CD8-positive, alpha-beta memory T cell (primary cell): ENCODE results near the gene AGAP2. TPM values are rescaled to one million over a fixed set of nuclear protein-coding genes. Genes with fewer than 3 reads are reported as not detected.
"Not testable (repeated sequence)": the region's sequence is repeated elsewhere in the genome, so short reads cannot be mapped to it uniquely, and the experiment has no call there.

Experiments used
- CTCF ChIA-PET: fragments of 350-600 bp; sonication (Branson Sonifier 250); formaldehyde crosslinking; loops from one replicate; lab custom pipeline; 2021; ENCODE audit warnings: antibody characterized with exemption; lab: Charles Lee
- POLR2A ChIA-PET: fragments of 350-600 bp; sonication (Branson Sonifier 250); formaldehyde crosslinking; loops from one replicate; lab custom pipeline; 2021; ENCODE audit warnings: antibody characterized with exemption; lab: Charles Lee
- DNase-seq, 5 donors: peaks; one replicate each; pipeline versions ENCODE4 v3.0.0 to v3.0.0-alpha.2; 2020 to 2022; ENCODE audit warnings: mixed read lengths in 1 of 5
- H3K27ac ChIP-seq: one replicate; pipeline ENCODE4 v1.7.0; 2013; ENCODE audit warnings: low read depth, mild to moderate bottlenecking, low read length, moderate library complexity
- H3K27me3 ChIP-seq: 2 replicates; pipeline ENCODE4 v1.7.0; 2013; ENCODE audit warnings: low read length, mild to moderate bottlenecking; ENCODE audit not compliant: insufficient read depth, poor library complexity, severe bottlenecking
- H3K36me3 ChIP-seq: 2 replicates; pipeline ENCODE4 v1.7.0; 2013; ENCODE audit warnings: mild to moderate bottlenecking, low read length, moderate library complexity; ENCODE audit not compliant: insufficient read depth
- H3K4me1 ChIP-seq: 2 replicates; pipeline ENCODE4 v1.7.0; 2013; ENCODE audit warnings: mild to moderate bottlenecking, low read length, moderate library complexity; ENCODE audit not compliant: insufficient read depth
- H3K4me3 ChIP-seq: 2 replicates; pipeline ENCODE4 v1.7.0; 2013; ENCODE audit warnings: mild to moderate bottlenecking, low read length
- H3K9me3 ChIP-seq: 2 replicates; pipeline ENCODE4 v1.7.0; 2013; ENCODE audit warnings: mild to moderate bottlenecking, low read length
- H3K27ac Mint-ChIP-seq, 8 donors: one replicate each; pipeline ENCODE4 v1.8.0; 2020 to 2021; ENCODE audit warnings: mixed read lengths in 8 of 8, mild to moderate bottlenecking in 6 of 8, inconsistent platforms in 3 of 8, moderate library complexity in 3 of 8
- H3K27me3 Mint-ChIP-seq, 2 donors: one replicate each; pipeline ENCODE4 v1.8.0; 2020 to 2021; ENCODE audit warnings: mixed read lengths in 2 of 2, mild to moderate bottlenecking in 1 of 2, moderate library complexity in 1 of 2
- H3K36me3 Mint-ChIP-seq, 3 donors: one replicate each; pipeline ENCODE4 v1.8.0; 2020 to 2021; ENCODE audit warnings: mixed read lengths in 3 of 3, inconsistent platforms in 1 of 3, mild to moderate bottlenecking in 1 of 3
- H3K4me1 Mint-ChIP-seq, 3 donors: one replicate each; pipeline ENCODE4 v1.8.0; 2020 to 2021; ENCODE audit warnings: mixed read lengths in 3 of 3, inconsistent platforms in 1 of 3, mild to moderate bottlenecking in 1 of 3
- H3K4me3 Mint-ChIP-seq, 7 donors: one replicate each; pipeline ENCODE4 v1.8.0; 2020 to 2021; ENCODE audit warnings: mixed read lengths in 7 of 7, mild to moderate bottlenecking in 6 of 7, moderate library complexity in 4 of 7, inconsistent platforms in 2 of 7
- H3K9me3 Mint-ChIP-seq, 5 donors: one replicate each; pipeline ENCODE4 v1.8.0; 2020 to 2022; ENCODE audit warnings: mixed read lengths in 5 of 5, mild to moderate bottlenecking in 3 of 5, moderate library complexity in 2 of 5, inconsistent platforms in 1 of 5
- polyA plus RNA-seq: library from polyadenylated mRNA; unstranded; fragments of 300-500 nt; fragmentation: Illumina TruSeq; gene quantifications from one replicate; pipeline ENCODE4 v1.2.3, GENCODE V29; 2021
- total RNA-seq, 2 experiments: library from RNA; stranded (reverse); gene quantifications; one replicate each; pipeline ENCODE4 v1.2.3, GENCODE V29; 2021

Gene AGAP2
- total and polyA plus RNA-seq, 3 experiments from 2014 or later = 6.4 to 31.7 (median 29.9) TPM

DNA sequence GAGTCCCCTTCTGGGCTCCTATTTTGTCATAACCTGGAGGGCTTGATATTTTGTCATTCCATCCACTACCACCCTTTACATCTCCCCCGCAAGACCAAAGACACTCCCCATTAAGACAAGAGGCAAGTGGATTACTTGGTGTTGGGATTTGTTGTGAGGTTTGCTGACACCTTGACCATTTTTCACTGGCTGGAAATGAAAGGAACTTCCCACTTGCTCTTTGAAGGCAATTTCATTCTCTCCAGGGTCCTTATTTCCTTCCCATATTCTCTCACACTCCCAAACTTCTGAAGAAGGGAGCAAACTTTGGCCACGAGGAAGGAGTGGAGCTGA, 14.9 kb downstream of the AGAP2 start:
- H3K4me3 ChIP-seq = no peak overlapping the region
- peaks cover 0 to 1% of the 10 kb centered on the region in 2 donors for H3K27me3 Mint-ChIP-seq
- H3K9me3 ChIP-seq = no peaks in the 10 kb centered on the region
- H3K4me1 ChIP-seq = no peaks in the 10 kb centered on the region
- POLR2A ChIA-PET = interaction anchor here (1.0 to 1.2 kb wide), 2 partner anchors 18 to 21 kb away, joined by 3 to 4 read pairs; partner anchors contain the start of gene TSPAN31
- peak overlapping the region in 1 of 7 donors; percentile 23 for H3K4me3 Mint-ChIP-seq
- H3K9me3 Mint-ChIP-seq = no peaks in the 10 kb centered on the region
- peaks cover 9 to 29% (median 15%) of the 10 kb centered on the region in 3 donors for H3K4me1 Mint-ChIP-seq
- peak overlapping the region in 7 of 8 donors; percentile 40 to 85 (median 72) for H3K27ac Mint-ChIP-seq
- CTCF ChIA-PET = interaction anchor here (1.0 kb wide), 1 partner anchor 18 kb away, joined by 3 read pairs; no protein-coding TSS in a partner anchor
- peaks cover 25% of the 10 kb centered on the region for H3K36me3 ChIP-seq
- H3K27ac ChIP-seq = no peak overlapping the region
- peaks cover 8 to 61% (median 15%) of the 10 kb centered on the region in 3 donors for H3K36me3 Mint-ChIP-seq
- DNase-seq = no peak
- no peaks in the 10 kb centered on the region for H3K27me3 ChIP-seq

DNA sequence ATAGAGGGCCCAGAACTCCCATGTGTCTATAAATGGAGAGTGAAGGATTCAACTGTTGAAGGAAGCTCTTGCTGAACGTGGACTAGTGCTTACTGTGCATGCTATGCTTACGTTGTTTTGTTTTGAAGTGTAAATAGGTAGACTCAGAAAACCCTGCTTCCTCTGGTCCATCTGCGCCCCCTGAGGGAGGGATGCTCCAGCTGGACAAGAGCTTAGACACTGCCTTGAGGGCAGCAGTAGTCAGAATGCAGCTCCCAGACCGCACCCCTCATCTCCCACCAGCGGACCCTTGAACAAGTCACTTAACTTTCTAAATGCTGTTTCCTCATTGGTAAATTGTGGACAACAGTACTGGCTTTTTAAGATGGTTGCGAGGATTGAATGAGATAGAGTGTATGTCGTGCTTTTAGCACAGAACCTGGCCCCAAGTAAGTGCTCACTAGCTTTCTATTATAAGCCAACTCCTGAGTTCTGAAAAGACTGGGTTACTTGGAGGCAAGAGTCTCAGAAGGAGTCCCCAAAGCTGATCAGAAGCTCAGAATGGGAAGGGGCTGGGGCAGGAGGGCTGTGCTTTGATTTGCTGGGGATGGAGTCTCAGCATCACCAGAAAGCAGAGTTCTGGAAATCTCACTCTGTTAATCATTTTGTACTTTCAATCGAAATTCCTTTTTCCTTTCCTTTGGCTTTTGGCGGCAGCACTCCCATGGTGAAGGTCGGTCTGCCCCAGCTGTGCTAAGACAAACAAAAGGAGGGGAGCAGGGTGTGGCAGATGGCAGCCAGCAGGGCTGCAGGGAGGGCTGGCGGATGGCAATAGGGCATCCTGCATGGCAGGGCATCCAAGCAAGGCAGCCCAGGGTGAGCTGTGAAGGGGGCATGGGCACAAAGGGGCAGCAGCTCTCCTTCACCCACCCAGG, 15.6 kb downstream of the AGAP2 start:
- no peak overlapping the region for H3K27ac ChIP-seq
- H3K9me3 Mint-ChIP-seq = no peaks in the 10 kb centered on the region
- H3K4me1 Mint-ChIP-seq = peaks cover 9 to 29% (median 15%) of the 10 kb centered on the region in 3 donors
- peaks cover 0 to 1% of the 10 kb centered on the region in 2 donors for H3K27me3 Mint-ChIP-seq
- H3K27ac Mint-ChIP-seq = peak overlapping the region; percentile 12 to 95 (median 67)
- DNase-seq = no peak
- H3K4me1 ChIP-seq = no peaks in the 10 kb centered on the region
- ChIA-PET CTCF (no interaction called here), POLR2A (interaction anchor here (0.6 to 1.2 kb wide), 7 partner anchors 14 to 1273 kb away, joined by 3 to 7 read pairs (median 4); partner anchors contain the start of genes ARHGEF25 and TSPAN31)
- H3K36me3 Mint-ChIP-seq = peaks cover 4 to 62% (median 14%) of the 10 kb centered on the region in 3 donors
- peak overlapping the region in 1 of 7 donors; percentile 23 for H3K4me3 Mint-ChIP-seq
- H3K36me3 ChIP-seq = peaks cover 30% of the 10 kb centered on the region
- no peaks in the 10 kb centered on the region for H3K27me3 ChIP-seq
- H3K4me3 ChIP-seq = no peak overlapping the region
- no peaks in the 10 kb centered on the region for H3K9me3 ChIP-seq

DNA sequence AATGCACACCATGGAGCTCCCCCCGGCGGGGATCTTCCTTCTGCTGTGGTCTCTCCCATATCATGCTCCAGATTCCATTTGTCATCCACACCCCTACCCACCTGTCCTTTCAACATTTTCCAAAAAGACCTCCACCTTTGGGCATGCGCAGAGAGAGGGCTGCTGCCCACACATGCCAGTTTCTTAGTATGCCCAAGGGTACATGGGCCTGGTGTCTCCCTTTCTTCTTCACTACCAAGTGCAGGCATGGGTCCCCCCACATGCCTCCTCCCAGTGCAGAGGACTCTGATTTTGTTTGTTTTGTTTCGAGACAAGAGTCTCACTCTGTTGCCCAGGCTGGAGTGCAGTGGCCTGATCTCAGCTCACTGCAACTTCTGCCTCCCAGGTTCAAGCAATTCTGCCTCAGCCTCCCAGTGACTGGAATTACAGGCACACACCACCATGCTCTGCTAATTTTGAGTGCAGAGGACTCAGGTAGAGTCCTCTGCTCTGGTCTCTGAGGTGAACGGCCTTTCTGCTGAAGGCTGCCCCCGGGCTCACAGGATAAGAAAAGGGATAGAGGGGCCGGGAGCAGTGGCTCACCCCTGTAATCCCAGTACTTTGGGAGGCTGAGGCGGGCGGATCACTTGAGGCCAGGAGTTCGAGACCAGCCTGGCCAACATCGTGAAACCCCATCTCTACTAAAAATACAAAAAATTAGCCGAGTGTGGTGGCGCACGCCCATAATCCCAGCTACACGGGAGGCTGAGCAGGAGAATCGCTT, 16.5 kb downstream of the AGAP2 start:
- Mint-ChIP-seq H3K4me1 (peaks cover 9 to 29% (median 15%) of the 10 kb centered on the region in 3 donors), H3K27ac (peak overlapping the region in 4 of 8 donors; percentile 10 to 85 (median 45)), H3K36me3 (peaks cover 4 to 59% (median 14%) of the 10 kb centered on the region in 3 donors)
- H3K4me3 ChIP-seq, H3K4me3 Mint-ChIP-seq, H3K9me3 Mint-ChIP-seq, H3K27me3 Mint-ChIP-seq, H3K9me3 ChIP-seq, DNase-seq, H3K4me1 ChIP-seq, CTCF ChIA-PET, H3K27ac ChIP-seq, H3K27me3 ChIP-seq: not testable (repeated sequence)
- H3K36me3 ChIP-seq = peaks cover 31% of the 10 kb centered on the region
- POLR2A ChIA-PET = interaction anchor here (0.6 to 1.2 kb wide), 4 partner anchors 15 to 148 kb away, joined by 3 to 5 read pairs (median 3); partner anchors contain the start of gene TSPAN31

DNA sequence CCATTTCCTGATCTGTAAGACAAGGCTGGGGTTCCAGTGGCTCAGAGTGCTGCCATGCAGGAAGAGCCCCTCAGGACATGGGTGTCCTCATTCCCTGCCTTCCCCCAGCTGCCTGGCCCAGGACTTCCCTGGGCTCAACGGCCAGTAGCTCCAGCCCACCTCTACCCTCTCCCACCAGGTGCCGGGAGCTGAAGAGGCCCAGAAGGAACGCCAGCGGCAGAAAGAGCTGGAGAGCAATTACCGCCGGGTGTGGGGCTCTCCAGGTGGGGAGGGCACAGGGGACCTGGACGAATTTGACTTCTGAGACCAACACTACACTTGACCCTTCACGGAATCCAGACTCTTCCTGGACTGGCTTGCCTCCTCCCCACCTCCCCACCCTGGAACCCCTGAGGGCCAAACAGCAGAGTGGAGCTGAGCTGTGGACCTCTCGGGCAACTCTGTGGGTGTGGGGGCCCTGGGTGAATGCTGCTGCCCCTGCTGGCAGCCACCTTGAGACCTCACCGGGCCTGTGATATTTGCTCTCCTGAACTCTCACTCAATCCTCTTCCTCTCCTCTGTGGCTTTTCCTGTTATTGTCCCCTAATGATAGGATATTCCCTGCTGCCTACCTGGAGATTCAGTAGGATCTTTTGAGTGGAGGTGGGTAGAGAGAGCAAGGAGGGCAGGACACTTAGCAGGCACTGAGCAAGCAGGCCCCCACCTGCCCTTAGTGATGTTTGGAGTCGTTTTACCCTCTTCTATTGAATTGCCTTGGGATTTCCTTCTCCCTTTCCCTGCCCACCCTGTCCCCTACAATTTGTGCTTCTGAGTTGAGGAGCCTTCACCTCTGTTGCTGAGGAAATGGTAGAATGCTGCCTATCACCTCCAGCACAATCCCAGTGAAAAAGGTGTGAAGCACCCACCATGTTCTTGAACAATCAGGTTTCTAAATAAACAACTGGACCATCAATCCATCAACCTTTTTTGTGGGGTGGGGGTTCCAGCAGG, 17.6 kb downstream of the AGAP2 start:
- Histone ChIP-seq H3K9me3 (no peaks in the 10 kb centered on the region), H3K36me3 (peaks cover 42% of the 10 kb centered on the region), H3K27ac (no peak overlapping the region), H3K4me3 (no peak overlapping the region), H3K27me3 (no peaks in the 10 kb centered on the region), H3K4me1 (no peaks in the 10 kb centered on the region)
- POLR2A ChIA-PET = interaction anchor here (1.2 kb wide), 1 partner anchor 24 kb away, joined by 3 read pairs; the partner anchor contains the start of gene TSPAN31
- H3K36me3 Mint-ChIP-seq = peaks cover 4 to 63% (median 15%) of the 10 kb centered on the region in 3 donors
- H3K9me3 Mint-ChIP-seq = no peaks in the 10 kb centered on the region
- H3K27ac Mint-ChIP-seq = peak overlapping the region in 4 of 8 donors; percentile 36 to 81 (median 62)
- no peaks in the 10 kb centered on the region for H3K27me3 Mint-ChIP-seq
- CTCF ChIA-PET = interaction anchor here (1.0 to 2.2 kb wide), 3 partner anchors 21 to 262 kb away, joined by 3 to 8 read pairs (median 4); partner anchors contain the start of gene B4GALNT1
- DNase-seq = no peak
- H3K4me3 Mint-ChIP-seq = no peak overlapping the region
- H3K4me1 Mint-ChIP-seq = peaks cover 9 to 29% (median 15%) of the 10 kb centered on the region in 3 donors

DNA sequence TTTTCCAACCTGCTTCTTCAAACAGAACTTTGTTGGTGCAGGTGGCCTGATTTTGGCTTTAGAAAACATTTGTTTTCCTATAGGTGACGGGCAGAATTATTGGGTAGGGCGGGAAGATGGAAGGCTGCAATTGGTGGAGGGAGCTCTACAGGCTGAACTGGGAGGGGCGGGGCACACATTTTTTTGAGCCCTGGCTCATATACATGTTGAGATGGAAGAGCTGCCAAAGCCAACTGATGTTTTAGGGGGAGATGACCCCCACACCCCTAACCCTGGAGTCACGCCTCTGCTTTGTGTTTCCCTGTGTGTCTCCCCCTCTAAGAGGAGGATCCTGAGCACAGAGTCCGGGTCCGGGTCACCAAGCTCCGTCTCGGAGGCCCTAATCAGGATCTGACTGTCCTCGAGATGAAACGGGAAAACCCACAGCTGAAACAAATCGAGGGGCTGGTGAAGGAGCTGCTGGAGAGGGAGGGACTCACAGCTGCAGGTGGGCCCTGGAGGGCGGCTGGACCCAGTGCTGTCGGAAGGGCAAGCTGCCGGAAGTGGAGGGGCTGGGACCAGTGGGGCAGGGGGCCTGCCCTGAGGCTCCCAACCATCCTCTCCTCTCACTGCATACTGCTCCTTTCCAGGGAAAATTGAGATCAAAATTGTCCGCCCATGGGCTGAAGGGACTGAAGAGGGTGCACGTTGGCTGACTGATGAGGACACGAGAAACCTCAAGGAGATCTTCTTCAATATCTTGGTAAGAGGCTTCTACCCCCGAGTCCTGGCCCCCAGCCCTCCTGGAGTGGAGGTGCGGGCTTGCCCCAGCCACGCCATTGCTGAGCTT, 18.6 kb downstream of the AGAP2 start:
- ChIA-PET POLR2A (interaction anchor here (0.6 to 1.2 kb wide), 2 partner anchors 25 to 417 kb away, joined by 3 to 6 read pairs; partner anchors contain the start of gene TSPAN31), CTCF (interaction anchor here (1.0 to 2.2 kb wide), 3 partner anchors 21 to 261 kb away, joined by 3 to 8 read pairs (median 4); partner anchors contain the start of gene B4GALNT1)
- Mint-ChIP-seq H3K4me3 (no peak overlapping the region), H3K27me3 (no peaks in the 10 kb centered on the region), H3K9me3 (no peaks in the 10 kb centered on the region), H3K4me1 (peaks cover 5 to 26% (median 14%) of the 10 kb centered on the region in 3 donors), H3K27ac (peak overlapping the region in 5 of 8 donors; percentile 5 to 81 (median 70)), H3K36me3 (peaks cover 4 to 66% (median 17%) of the 10 kb centered on the region in 3 donors)
- Histone ChIP-seq H3K27ac (no peak overlapping the region), H3K4me1 (no peaks in the 10 kb centered on the region), H3K4me3 (no peak overlapping the region), H3K36me3 (peaks cover 48% of the 10 kb centered on the region), H3K27me3 (no peaks in the 10 kb centered on the region), H3K9me3 (no peaks in the 10 kb centered on the region)
- no peak for DNase-seq

DNA sequence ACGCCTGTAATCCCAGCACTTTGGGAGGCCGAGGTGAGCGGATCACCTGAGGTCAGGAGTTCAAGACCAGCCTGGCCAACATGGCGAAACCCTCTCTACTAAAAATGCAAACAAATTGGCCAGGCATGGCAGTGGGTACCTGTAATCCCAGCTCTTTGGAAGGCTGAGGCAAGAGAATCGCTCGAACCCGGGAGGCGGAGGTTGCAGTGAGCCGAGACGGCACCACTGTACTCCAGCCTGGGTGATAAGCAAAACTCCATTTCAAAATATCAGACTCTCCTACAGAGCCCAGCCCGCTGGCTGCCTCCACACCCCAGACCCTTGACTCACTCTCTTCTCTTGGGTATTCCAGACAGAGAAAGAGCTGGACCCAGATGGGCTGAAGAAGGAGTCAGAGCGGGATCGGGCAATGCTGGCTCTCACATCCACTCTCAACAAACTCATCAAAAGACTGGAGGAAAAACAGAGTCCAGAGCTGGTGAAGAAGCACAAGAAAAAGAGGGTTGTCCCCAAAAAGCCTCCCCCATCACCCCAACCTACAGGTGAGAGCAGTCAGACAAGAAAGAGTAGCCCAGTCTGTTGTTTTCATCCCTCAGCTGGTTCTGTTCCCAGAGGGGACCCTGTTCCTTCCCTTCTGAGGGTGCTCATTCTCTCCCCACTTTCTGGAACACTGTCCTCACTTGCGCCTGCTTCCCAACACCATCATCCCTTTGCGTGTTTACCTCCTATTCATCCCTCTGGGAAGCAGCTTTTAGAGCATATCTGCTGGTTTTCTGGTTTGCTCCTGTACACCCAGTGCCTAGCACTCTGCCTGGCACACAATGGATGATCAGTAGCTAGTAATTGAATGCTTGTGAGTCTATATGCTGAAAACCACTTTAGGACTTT, 19.7 kb downstream of the AGAP2 start:
- Mint-ChIP-seq H3K4me3 (no peak overlapping the region), H3K4me1 (peaks cover 0 to 15% (median 8%) of the 10 kb centered on the region in 3 donors), H3K9me3 (no peaks in the 10 kb centered on the region), H3K27ac (peak overlapping the region in 6 of 8 donors; percentile 26 to 83 (median 59)), H3K36me3 (peaks cover 4 to 67% (median 17%) of the 10 kb centered on the region in 3 donors), H3K27me3 (no peaks in the 10 kb centered on the region)
- Histone ChIP-seq H3K36me3 (peaks cover 52% of the 10 kb centered on the region), H3K4me1 (no peaks in the 10 kb centered on the region), H3K4me3 (no peak overlapping the region), H3K27ac (no peak overlapping the region), H3K27me3 (no peaks in the 10 kb centered on the region), H3K9me3 (no peaks in the 10 kb centered on the region)
- DNase-seq = no peak
- ChIA-PET CTCF (interaction anchor here (1.4 to 2.2 kb wide), 2 partner anchors 23 to 25 kb away, joined by 4 to 8 read pairs; partner anchors contain the start of gene OS9), POLR2A (interaction anchor here (1.2 kb wide), 1 partner anchor 26 kb away, joined by 3 read pairs; the partner anchor contains the start of gene TSPAN31)
